GM19238 (cell line): Measurements from ENCODE around the gene FAM204A.

Experiments used
- DNase-seq: peaks from one replicate; pipeline ENCODE4 v3.0.0; 2011; ENCODE audit warnings: low spot score; ENCODE audit not compliant: insufficient read length

Gene FAM204A

GRCh38 chr10:118332236-118332635 is 9.9 kb downstream of the FAM204A start:
- no peak for DNase-seq

GRCh38 chr10:118330295-118331076 is 11.6 kb downstream of the FAM204A start:
- DNase-seq = no peak

GRCh38 chr10:118324140-118324539 is 18.0 kb downstream of the FAM204A start:
- DNase-seq = no peak

GRCh38 chr10:118321724-118322575 is 20.2 kb downstream of the FAM204A start:
- no peak for DNase-seq

- DNase-seq = no peak
Measured at GRCh38 chr10:118315629-118316028, 26.5 kb downstream of the FAM204A start.

- DNase-seq = no peak
Measured at GRCh38 chr10:118314882-118315281, 27.2 kb downstream of the FAM204A start.

GRCh38 chr10:118311505-118311904 is 30.6 kb downstream of the FAM204A start:
- DNase-seq = no peak

GRCh38 chr10:118310822-118311221 is 31.3 kb downstream of the FAM204A start:
- no peak for DNase-seq

- DNase-seq = no peak
Measured at GRCh38 chr10:118309911-118310310, 32.2 kb downstream of the FAM204A start.

- no peak for DNase-seq
Measured at GRCh38 chr10:118308664-118309063, 33.5 kb downstream of the FAM204A start.

GRCh38 chr10:118307859-118308258 is 34.3 kb downstream of the FAM204A start:
- no peak for DNase-seq

- DNase-seq = no peak
Measured at GRCh38 chr10:118307220-118307619, 34.9 kb downstream of the FAM204A start.

- DNase-seq = no peak
Measured at GRCh38 chr10:118305730-118306129, 36.4 kb downstream of the FAM204A start.

GRCh38 chr10:118304521-118304920 is 37.6 kb downstream of the FAM204A start:
- no peak for DNase-seq

- no peak for DNase-seq
Measured at GRCh38 chr10:118301211-118301610, 40.9 kb downstream of the FAM204A start.

- no peak for DNase-seq
Measured at GRCh38 chr10:118300320-118300719, 41.8 kb downstream of the FAM204A start.

GRCh38 chr10:118298787-118299186 is 43.3 kb downstream of the FAM204A start:
- no peak for DNase-seq

GRCh38 chr10:118291122-118291521 is 51.0 kb downstream of the FAM204A start:
- DNase-seq = no peak

GRCh38 chr10:118290471-118290995 is 51.6 kb downstream of the FAM204A start:
- DNase-seq = no peak

- no peak for DNase-seq
Measured at GRCh38 chr10:118287076-118287806, 54.9 kb downstream of the FAM204A start.

GRCh38 chr10:118286051-118286838 is 55.9 kb downstream of the FAM204A start:
- no peak for DNase-seq
